WTC11 (cell line): ENCODE data around the gene NELFA. TPM values are rescaled to one million over a fixed set of nuclear protein-coding genes. Genes with fewer than 3 reads are reported as not detected.

Experiments
- ATAC-seq: fragments of 200-7000 bp; cut with Tn5 transposase; 2 replicates; pipeline ENCODE4 v1.10.0; 2021; ENCODE audit warnings: mild to moderate bottlenecking, moderate library complexity
- CTCF ChIA-PET: fragments of 300-600 bp; sonication (Branson Sonifier 250); formaldehyde crosslinking; loops from one replicate; lab custom pipeline; 2021; ENCODE audit warnings: antibody characterized with exemption; lab: Charles Lee
- POLR2A ChIA-PET: fragments of 350-600 bp; sonication (Branson Sonifier 250); formaldehyde crosslinking; loops from one replicate; lab custom pipeline; 2021; ENCODE audit warnings: antibody characterized with exemption; lab: Charles Lee
- DNase-seq: peaks from one replicate; pipeline ENCODE4 v3.0.0; 2021; ENCODE audit warnings: low spot score
- H3K27ac Mint-ChIP-seq: 2 replicates; pipeline ENCODE4 v1.8.0; 2021; ENCODE audit warnings: mixed read lengths
- H3K27me3 Mint-ChIP-seq: 2 replicates; pipeline ENCODE4 v1.8.0; 2021; ENCODE audit warnings: low read depth, mild to moderate bottlenecking, moderate library complexity, mixed read lengths
- H3K36me3 Mint-ChIP-seq: 2 replicates; pipeline ENCODE4 v1.8.0; 2021; ENCODE audit warnings: mixed read lengths
- H3K4me1 Mint-ChIP-seq: 2 replicates; pipeline ENCODE4 v1.8.0; 2022; ENCODE audit warnings: mixed read lengths
- H3K4me3 Mint-ChIP-seq: 2 replicates; pipeline ENCODE4 v1.8.0; 2021; ENCODE audit warnings: mild to moderate bottlenecking, moderate library complexity, mixed read lengths
- H3K9me3 Mint-ChIP-seq: 2 replicates; pipeline ENCODE4 v1.8.0; 2021; ENCODE audit warnings: mixed read lengths
- CBFB ChIP-seq: sonication (generic); formaldehyde crosslinking; IDR thresholded peaks from 2 replicates; pipeline ENCODE4 v1.8.1; 2022; ENCODE audit warnings: mild to moderate bottlenecking, low read depth, missing genetic modification reagents
- CREM ChIP-seq: sonication (generic); formaldehyde crosslinking; IDR thresholded peaks from 2 replicates; pipeline ENCODE4 v1.8.1; 2022; ENCODE audit warnings: mild to moderate bottlenecking, missing genetic modification reagents, moderate library complexity
- ESRRA ChIP-seq: sonication (generic); formaldehyde crosslinking; IDR thresholded peaks from 2 replicates; pipeline ENCODE4 v1.8.1; 2022; ENCODE audit warnings: mild to moderate bottlenecking, missing genetic modification reagents, borderline replicate concordance
- FOXJ3 ChIP-seq: sonication (generic); formaldehyde crosslinking; IDR thresholded peaks from 2 replicates; pipeline ENCODE4 v1.9.0; 2021; ENCODE audit warnings: missing genetic modification reagents, mild to moderate bottlenecking, borderline replicate concordance
- FOXP1 ChIP-seq: sonication (generic); formaldehyde crosslinking; IDR thresholded peaks from 2 replicates; pipeline ENCODE4 v1.8.0; 2022; ENCODE audit warnings: missing genetic modification reagents, mild to moderate bottlenecking, moderate library complexity, borderline replicate concordance
- HMGA2 ChIP-seq: fragments of 250-450 bp; sonication (Bioruptor Pico); IDR thresholded peaks from 2 replicates; pipeline ENCODE4 v1.4.0; 2021; ENCODE audit warnings: mild to moderate bottlenecking, moderate library complexity
- KAT7 ChIP-seq: sonication (generic); formaldehyde crosslinking; IDR thresholded peaks from 2 replicates; pipeline ENCODE4 v1.8.1; 2023; ENCODE audit warnings: missing genetic modification reagents, mild to moderate bottlenecking, borderline replicate concordance
- MXD4 ChIP-seq: fragments of 250-450 bp; sonication (Bioruptor Pico); IDR thresholded peaks from 2 replicates; pipeline ENCODE4 v1.8.0; 2021; ENCODE audit warnings: mild to moderate bottlenecking, moderate library complexity, borderline replicate concordance
- NFYB ChIP-seq: sonication (generic); formaldehyde crosslinking; conservative IDR thresholded peaks from 2 replicates; pipeline ENCODE4 v1.8.0; 2022; ENCODE audit warnings: low read depth, missing genetic modification reagents
- NR3C1 ChIP-seq: sonication (generic); formaldehyde crosslinking; conservative IDR thresholded peaks from 2 replicates; pipeline ENCODE4 v1.8.1; 2023; ENCODE audit warnings: low read depth, mild to moderate bottlenecking, missing genetic modification reagents
- SMAD4 ChIP-seq: sonication (generic); formaldehyde crosslinking; IDR thresholded peaks from 2 replicates; pipeline ENCODE4 v1.8.0; 2022; ENCODE audit warnings: mild to moderate bottlenecking, missing genetic modification reagents
- SP1 ChIP-seq: sonication (generic); formaldehyde crosslinking; conservative IDR thresholded peaks from 2 replicates; pipeline ENCODE4 v1.8.1; 2022; ENCODE audit warnings: missing genetic modification reagents
- TEAD4 ChIP-seq: sonication (generic); formaldehyde crosslinking; IDR thresholded peaks from 2 replicates; pipeline ENCODE4 v1.8.0; 2022; ENCODE audit warnings: mild to moderate bottlenecking, missing genetic modification reagents
- TP53 ChIP-seq: sonication (generic); formaldehyde crosslinking; IDR thresholded peaks from 2 replicates; pipeline ENCODE4 v1.8.1; 2023; ENCODE audit warnings: mild to moderate bottlenecking, missing genetic modification reagents
- ZBTB21 ChIP-seq: sonication (generic); formaldehyde crosslinking; IDR thresholded peaks from 2 replicates; pipeline ENCODE4 v1.8.1; 2023; ENCODE audit warnings: mild to moderate bottlenecking, missing genetic modification reagents, borderline replicate concordance
- ZNF138 ChIP-seq: sonication (generic); formaldehyde crosslinking; conservative IDR thresholded peaks from 2 replicates; pipeline ENCODE4 v1.8.1; 2022; ENCODE audit warnings: mild to moderate bottlenecking, moderate library complexity, missing genetic modification reagents
- ZNF232 ChIP-seq: sonication (generic); formaldehyde crosslinking; IDR thresholded peaks from 2 replicates; pipeline ENCODE4 v1.8.0; 2022; ENCODE audit warnings: mild to moderate bottlenecking, missing genetic modification reagents
- ZNF263 ChIP-seq: sonication (generic); formaldehyde crosslinking; IDR thresholded peaks from 2 replicates; pipeline ENCODE4 v1.8.1; 2022; ENCODE audit warnings: low read depth, mild to moderate bottlenecking, moderate library complexity, missing genetic modification reagents
- ZNF396 ChIP-seq: fragments of 250-450 bp; sonication (Bioruptor Pico); IDR thresholded peaks from 2 replicates; pipeline ENCODE4 v1.8.0; 2021; ENCODE audit warnings: mild to moderate bottlenecking, moderate library complexity, borderline replicate concordance
- ZNF416 ChIP-seq: fragments of 250-450 bp; sonication (Bioruptor Pico); IDR thresholded peaks from 2 replicates; pipeline ENCODE4 v1.9.0; 2021; ENCODE audit warnings: mild to moderate bottlenecking, inconsistent platforms
- total RNA-seq: library from RNA; stranded (reverse); gene quantifications from 3 replicates; pipeline ENCODE4 v1.2.3, GENCODE V29; 2021
- TF ChIP-seq, protein P1 (sequence below): sonication (generic); formaldehyde crosslinking; IDR thresholded peaks from 2 replicates; pipeline ENCODE4 v1.8.1; 2022; ENCODE audit warnings: mild to moderate bottlenecking, moderate library complexity, missing genetic modification reagents
- TF ChIP-seq, protein P2 (sequence below): sonication (generic); formaldehyde crosslinking; IDR thresholded peaks from 2 replicates; pipeline ENCODE4 v1.8.0; 2023; ENCODE audit warnings: missing genetic modification reagents, mild to moderate bottlenecking, borderline replicate concordance
- TF ChIP-seq, protein P3 (sequence below): fragments of 250-450 bp; sonication (Bioruptor Pico); IDR thresholded peaks from 2 replicates; pipeline ENCODE4 v1.9.0; 2021; ENCODE audit warnings: mild to moderate bottlenecking
- TF ChIP-seq, protein P4 (sequence below): fragments of 250-450 bp; sonication (Bioruptor Pico); IDR thresholded peaks from 2 replicates; pipeline ENCODE4 v1.8.0; 2021; ENCODE audit warnings: mild to moderate bottlenecking
- TF ChIP-seq, protein P5 (sequence below): sonication (generic); formaldehyde crosslinking; IDR thresholded peaks from 2 replicates; pipeline ENCODE4 v1.8.0; 2023; ENCODE audit warnings: mild to moderate bottlenecking, missing genetic modification reagents
- TF ChIP-seq, protein P6 (sequence below): sonication (generic); formaldehyde crosslinking; IDR thresholded peaks from 2 replicates; pipeline ENCODE4 v1.8.0; 2022; ENCODE audit warnings: mild to moderate bottlenecking, missing genetic modification reagents

Gene NELFA
- total RNA-seq, 1 experiment from 2014 or later: 72.6 TPM

DNA sequence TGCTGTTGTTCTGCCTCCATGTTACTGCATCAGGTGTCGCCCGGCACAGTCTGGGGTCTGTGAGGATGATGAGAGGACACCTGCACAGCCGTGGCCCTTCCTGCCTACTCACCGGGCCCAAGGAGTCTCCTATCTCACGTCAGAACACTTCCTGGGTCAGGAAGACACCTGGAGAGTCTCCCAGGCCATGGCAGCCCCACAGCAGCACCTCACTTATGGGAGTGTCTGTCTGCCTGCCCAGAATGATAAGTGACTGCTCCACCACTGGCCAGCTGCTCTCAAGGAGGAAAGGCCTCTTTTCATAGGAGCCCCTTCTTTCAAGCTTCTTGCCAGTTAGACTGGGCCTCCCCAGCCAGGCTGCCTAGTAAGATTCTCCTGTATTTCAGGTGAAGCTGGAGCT, 56.1 kb downstream of the NELFA start:
- CTCF ChIA-PET: no interaction called here
- ATAC-seq (no peak), DNase-seq (no peak)
- no peaks in the 10 kb centered on the region for H3K4me1 Mint-ChIP-seq
- H3K36me3 Mint-ChIP-seq: peaks cover 37% of the 10 kb centered on the region
- H3K9me3 Mint-ChIP-seq: no peaks in the 10 kb centered on the region
- H3K27ac Mint-ChIP-seq: no peak overlapping the region
- POLR2A ChIA-PET: no interaction called here
- no peak overlapping the region for H3K4me3 Mint-ChIP-seq
- TF ChIP-seq CBFB (CRISPR knock-in tag) (no peak), NFYB (CRISPR knock-in tag) (no peak), ZNF138 (CRISPR knock-in tag) (no peak), TEAD4 (CRISPR knock-in tag) (no peak), TP53 (CRISPR knock-in tag) (no peak), ESRRA (CRISPR knock-in tag) (no peak), ZNF396 (CRISPR knock-in tag) (no peak), ZNF263 (CRISPR knock-in tag) (no peak), SMAD4 (CRISPR knock-in tag) (no peak), MXD4 (no peak), ZNF416 (no peak), NR3C1 (CRISPR knock-in tag) (no peak), CREM (CRISPR knock-in tag) (no peak), FOXJ3 (CRISPR knock-in tag) (no peak), SP1 (CRISPR knock-in tag) (no peak)
- TF ChIP-seq, protein P1, sequence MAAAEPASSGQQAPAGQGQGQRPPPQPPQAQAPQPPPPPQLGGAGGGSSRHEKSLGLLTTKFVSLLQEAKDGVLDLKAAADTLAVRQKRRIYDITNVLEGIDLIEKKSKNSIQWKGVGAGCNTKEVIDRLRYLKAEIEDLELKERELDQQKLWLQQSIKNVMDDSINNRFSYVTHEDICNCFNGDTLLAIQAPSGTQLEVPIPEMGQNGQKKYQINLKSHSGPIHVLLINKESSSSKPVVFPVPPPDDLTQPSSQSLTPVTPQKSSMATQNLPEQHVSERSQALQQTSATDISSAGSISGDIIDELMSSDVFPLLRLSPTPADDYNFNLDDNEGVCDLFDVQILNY (CRISPR knock-in tag): no peak
- TF ChIP-seq, protein P2, sequence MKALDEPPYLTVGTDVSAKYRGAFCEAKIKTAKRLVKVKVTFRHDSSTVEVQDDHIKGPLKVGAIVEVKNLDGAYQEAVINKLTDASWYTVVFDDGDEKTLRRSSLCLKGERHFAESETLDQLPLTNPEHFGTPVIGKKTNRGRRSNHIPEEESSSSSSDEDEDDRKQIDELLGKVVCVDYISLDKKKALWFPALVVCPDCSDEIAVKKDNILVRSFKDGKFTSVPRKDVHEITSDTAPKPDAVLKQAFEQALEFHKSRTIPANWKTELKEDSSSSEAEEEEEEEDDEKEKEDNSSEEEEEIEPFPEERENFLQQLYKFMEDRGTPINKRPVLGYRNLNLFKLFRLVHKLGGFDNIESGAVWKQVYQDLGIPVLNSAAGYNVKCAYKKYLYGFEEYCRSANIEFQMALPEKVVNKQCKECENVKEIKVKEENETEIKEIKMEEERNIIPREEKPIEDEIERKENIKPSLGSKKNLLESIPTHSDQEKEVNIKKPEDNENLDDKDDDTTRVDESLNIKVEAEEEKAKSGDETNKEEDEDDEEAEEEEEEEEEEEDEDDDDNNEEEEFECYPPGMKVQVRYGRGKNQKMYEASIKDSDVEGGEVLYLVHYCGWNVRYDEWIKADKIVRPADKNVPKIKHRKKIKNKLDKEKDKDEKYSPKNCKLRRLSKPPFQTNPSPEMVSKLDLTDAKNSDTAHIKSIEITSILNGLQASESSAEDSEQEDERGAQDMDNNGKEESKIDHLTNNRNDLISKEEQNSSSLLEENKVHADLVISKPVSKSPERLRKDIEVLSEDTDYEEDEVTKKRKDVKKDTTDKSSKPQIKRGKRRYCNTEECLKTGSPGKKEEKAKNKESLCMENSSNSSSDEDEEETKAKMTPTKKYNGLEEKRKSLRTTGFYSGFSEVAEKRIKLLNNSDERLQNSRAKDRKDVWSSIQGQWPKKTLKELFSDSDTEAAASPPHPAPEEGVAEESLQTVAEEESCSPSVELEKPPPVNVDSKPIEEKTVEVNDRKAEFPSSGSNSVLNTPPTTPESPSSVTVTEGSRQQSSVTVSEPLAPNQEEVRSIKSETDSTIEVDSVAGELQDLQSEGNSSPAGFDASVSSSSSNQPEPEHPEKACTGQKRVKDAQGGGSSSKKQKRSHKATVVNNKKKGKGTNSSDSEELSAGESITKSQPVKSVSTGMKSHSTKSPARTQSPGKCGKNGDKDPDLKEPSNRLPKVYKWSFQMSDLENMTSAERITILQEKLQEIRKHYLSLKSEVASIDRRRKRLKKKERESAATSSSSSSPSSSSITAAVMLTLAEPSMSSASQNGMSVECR: no peak
- TF ChIP-seq, protein P3, sequence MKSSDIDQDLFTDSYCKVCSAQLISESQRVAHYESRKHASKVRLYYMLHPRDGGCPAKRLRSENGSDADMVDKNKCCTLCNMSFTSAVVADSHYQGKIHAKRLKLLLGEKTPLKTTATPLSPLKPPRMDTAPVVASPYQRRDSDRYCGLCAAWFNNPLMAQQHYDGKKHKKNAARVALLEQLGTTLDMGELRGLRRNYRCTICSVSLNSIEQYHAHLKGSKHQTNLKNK (CRISPR knock-in tag): no peak
- TF ChIP-seq, all 79 proteins: peak for 0
- no peaks in the 10 kb centered on the region for H3K27me3 Mint-ChIP-seq

DNA sequence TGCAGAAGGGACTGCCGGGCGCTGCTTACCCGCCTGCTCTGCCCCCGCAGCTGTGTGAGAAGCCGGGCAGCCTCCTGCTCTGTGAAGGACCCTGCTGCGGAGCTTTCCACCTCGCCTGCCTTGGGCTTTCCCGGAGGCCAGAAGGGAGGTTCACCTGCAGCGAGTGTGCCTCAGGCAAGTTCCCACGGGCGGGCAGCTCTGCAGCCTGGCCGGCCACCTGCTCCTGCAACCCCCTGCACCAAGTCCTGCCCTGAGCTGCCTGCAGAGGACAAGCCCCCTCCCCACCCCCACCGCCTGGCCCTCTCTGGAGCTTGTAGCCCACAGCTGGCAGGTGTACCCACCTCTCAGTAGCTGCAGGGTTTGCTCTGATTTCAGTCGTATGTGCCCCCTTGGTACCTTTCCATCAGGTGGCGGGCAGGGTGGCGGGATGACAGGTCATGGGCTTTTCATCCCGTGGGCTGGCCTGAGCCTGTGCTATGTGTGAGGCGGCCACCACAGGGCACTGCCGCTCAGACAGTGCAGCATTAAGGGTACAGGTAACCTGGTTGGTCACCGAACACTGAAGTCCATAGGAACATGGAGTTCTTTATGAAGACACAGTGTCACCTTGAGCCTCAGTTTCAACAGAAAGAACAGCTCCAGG, 56.6 kb downstream of the NELFA start:
- Mint-ChIP-seq H3K27me3 (no peaks in the 10 kb centered on the region), H3K27ac (no peak overlapping the region), H3K36me3 (peaks cover 35% of the 10 kb centered on the region), H3K9me3 (no peaks in the 10 kb centered on the region), H3K4me1 (no peaks in the 10 kb centered on the region), H3K4me3 (no peak overlapping the region)
- ATAC-seq (no peak), DNase-seq (no peak)
- POLR2A ChIA-PET: no interaction called here
- CTCF ChIA-PET: no interaction called here
- TF ChIP-seq KAT7 (CRISPR knock-in tag): no peak
- TF ChIP-seq ZBTB21 (CRISPR knock-in tag): no peak
- TF ChIP-seq ZNF232 (CRISPR knock-in tag): no peak
- TF ChIP-seq HMGA2 (CRISPR knock-in tag): no peak
- TF ChIP-seq, protein P4, sequence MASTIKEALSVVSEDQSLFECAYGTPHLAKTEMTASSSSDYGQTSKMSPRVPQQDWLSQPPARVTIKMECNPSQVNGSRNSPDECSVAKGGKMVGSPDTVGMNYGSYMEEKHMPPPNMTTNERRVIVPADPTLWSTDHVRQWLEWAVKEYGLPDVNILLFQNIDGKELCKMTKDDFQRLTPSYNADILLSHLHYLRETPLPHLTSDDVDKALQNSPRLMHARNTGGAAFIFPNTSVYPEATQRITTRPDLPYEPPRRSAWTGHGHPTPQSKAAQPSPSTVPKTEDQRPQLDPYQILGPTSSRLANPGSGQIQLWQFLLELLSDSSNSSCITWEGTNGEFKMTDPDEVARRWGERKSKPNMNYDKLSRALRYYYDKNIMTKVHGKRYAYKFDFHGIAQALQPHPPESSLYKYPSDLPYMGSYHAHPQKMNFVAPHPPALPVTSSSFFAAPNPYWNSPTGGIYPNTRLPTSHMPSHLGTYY (CRISPR knock-in tag): no peak
- TF ChIP-seq, protein P5, sequence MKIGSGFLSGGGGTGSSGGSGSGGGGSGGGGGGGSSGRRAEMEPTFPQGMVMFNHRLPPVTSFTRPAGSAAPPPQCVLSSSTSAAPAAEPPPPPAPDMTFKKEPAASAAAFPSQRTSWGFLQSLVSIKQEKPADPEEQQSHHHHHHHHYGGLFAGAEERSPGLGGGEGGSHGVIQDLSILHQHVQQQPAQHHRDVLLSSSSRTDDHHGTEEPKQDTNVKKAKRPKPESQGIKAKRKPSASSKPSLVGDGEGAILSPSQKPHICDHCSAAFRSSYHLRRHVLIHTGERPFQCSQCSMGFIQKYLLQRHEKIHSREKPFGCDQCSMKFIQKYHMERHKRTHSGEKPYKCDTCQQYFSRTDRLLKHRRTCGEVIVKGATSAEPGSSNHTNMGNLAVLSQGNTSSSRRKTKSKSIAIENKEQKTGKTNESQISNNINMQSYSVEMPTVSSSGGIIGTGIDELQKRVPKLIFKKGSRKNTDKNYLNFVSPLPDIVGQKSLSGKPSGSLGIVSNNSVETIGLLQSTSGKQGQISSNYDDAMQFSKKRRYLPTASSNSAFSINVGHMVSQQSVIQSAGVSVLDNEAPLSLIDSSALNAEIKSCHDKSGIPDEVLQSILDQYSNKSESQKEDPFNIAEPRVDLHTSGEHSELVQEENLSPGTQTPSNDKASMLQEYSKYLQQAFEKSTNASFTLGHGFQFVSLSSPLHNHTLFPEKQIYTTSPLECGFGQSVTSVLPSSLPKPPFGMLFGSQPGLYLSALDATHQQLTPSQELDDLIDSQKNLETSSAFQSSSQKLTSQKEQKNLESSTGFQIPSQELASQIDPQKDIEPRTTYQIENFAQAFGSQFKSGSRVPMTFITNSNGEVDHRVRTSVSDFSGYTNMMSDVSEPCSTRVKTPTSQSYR (CRISPR knock-in tag): no peak
- TF ChIP-seq, protein P6, sequence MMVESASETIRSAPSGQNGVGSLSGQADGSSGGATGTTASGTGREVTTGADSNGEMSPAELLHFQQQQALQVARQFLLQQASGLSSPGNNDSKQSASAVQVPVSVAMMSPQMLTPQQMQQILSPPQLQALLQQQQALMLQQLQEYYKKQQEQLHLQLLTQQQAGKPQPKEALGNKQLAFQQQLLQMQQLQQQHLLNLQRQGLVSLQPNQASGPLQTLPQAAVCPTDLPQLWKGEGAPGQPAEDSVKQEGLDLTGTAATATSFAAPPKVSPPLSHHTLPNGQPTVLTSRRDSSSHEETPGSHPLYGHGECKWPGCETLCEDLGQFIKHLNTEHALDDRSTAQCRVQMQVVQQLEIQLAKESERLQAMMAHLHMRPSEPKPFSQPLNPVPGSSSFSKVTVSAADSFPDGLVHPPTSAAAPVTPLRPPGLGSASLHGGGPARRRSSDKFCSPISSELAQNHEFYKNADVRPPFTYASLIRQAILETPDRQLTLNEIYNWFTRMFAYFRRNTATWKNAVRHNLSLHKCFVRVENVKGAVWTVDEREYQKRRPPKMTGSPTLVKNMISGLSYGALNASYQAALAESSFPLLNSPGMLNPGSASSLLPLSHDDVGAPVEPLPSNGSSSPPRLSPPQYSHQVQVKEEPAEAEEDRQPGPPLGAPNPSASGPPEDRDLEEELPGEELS (CRISPR knock-in tag): no peak
- no peak for TF ChIP-seq FOXP1 (CRISPR knock-in tag)
